Osteocyte (in vitro differentiated cells): ENCODE measurements around the gene HIPK1. TPM values are rescaled to one million over a fixed set of nuclear protein-coding genes. Genes with fewer than 3 reads are reported as not detected.

Source experiments
- DNase-seq: peaks from one replicate; pipeline ENCODE4 v3.0.0; 2021; ENCODE audit warnings: mixed read lengths; ENCODE audit not compliant: unreplicated experiment; ENCODE audit errors: extremely low spot score
- H3K27ac Mint-ChIP-seq: one replicate; pipeline ENCODE4 v1.8.0; 2021; ENCODE audit warnings: mild to moderate bottlenecking, mixed read lengths; ENCODE audit not compliant: unreplicated experiment
- H3K27me3 Mint-ChIP-seq: one replicate; pipeline ENCODE4 v1.8.0; 2021; ENCODE audit warnings: mixed read lengths; ENCODE audit not compliant: unreplicated experiment
- H3K36me3 Mint-ChIP-seq: one replicate; pipeline ENCODE4 v1.8.0; 2021; ENCODE audit warnings: mixed read lengths; ENCODE audit not compliant: unreplicated experiment
- H3K4me1 Mint-ChIP-seq: one replicate; pipeline ENCODE4 v1.8.0; 2021; ENCODE audit warnings: mixed read lengths; ENCODE audit not compliant: unreplicated experiment
- H3K4me3 Mint-ChIP-seq: one replicate; pipeline ENCODE4 v1.8.0; 2021; ENCODE audit warnings: mild to moderate bottlenecking, moderate library complexity, mixed read lengths; ENCODE audit not compliant: unreplicated experiment
- H3K9me3 Mint-ChIP-seq: one replicate; pipeline ENCODE4 v1.8.0; 2021; ENCODE audit warnings: mixed read lengths; ENCODE audit not compliant: unreplicated experiment
- CTCF ChIP-seq: fragments of 200-600 bp; sonication (generic); IDR thresholded peaks from 2 replicates; pipeline ENCODE4 v1.5.0; 2021; ENCODE audit warnings: antibody characterized with exemption, mild to moderate bottlenecking, moderate library complexity
- total RNA-seq: library from RNA; stranded (reverse); gene quantifications from 2 replicates; pipeline ENCODE4 v1.2.1, GENCODE V29; 2021

HIPK1 gene
- total RNA-seq, 1 donor from 2014 or later = 62.5 TPM

GRCh38 chr1:113957984-113958383 lies 28.9 kb downstream of the HIPK1 start:
- DNase-seq = no peak
- no peaks in the 10 kb centered on the region for H3K27me3 Mint-ChIP-seq
- H3K27ac Mint-ChIP-seq = no peak overlapping the region
- TF ChIP-seq CTCF = no peak
- peaks cover 49% of the 10 kb centered on the region for H3K36me3 Mint-ChIP-seq
- H3K4me3 Mint-ChIP-seq = no peak overlapping the region
- no peaks in the 10 kb centered on the region for H3K9me3 Mint-ChIP-seq
- peaks cover 2% of the 10 kb centered on the region for H3K4me1 Mint-ChIP-seq

GRCh38 chr1:113958691-113959090 lies 29.6 kb downstream of the HIPK1 start:
- no peak for DNase-seq
- no peaks in the 10 kb centered on the region for H3K27me3 Mint-ChIP-seq
- no peaks in the 10 kb centered on the region for H3K9me3 Mint-ChIP-seq
- TF ChIP-seq CTCF = no peak
- H3K36me3 Mint-ChIP-seq = peaks cover 54% of the 10 kb centered on the region
- H3K4me3 Mint-ChIP-seq = no peak overlapping the region
- peaks cover 2% of the 10 kb centered on the region for H3K4me1 Mint-ChIP-seq
- H3K27ac Mint-ChIP-seq = no peak overlapping the region

- DNase-seq = no peak
- Mint-ChIP-seq H3K4me1 (peaks cover 7% of the 10 kb centered on the region), H3K27me3 (no peaks in the 10 kb centered on the region), H3K4me3 (no peak overlapping the region), H3K27ac (no peak overlapping the region), H3K36me3 (peaks cover 57% of the 10 kb centered on the region), H3K9me3 (no peaks in the 10 kb centered on the region)
- TF ChIP-seq CTCF = no peak
Observed at GRCh38 chr1:113963281-113963906, 34.3 kb downstream of the HIPK1 start.

GRCh38 chr1:113965703-113966412 lies 36.7 kb downstream of the HIPK1 start:
- no peak for TF ChIP-seq CTCF
- DNase-seq = no peak
- Mint-ChIP-seq H3K36me3 (peaks cover 64% of the 10 kb centered on the region), H3K27ac (peak overlapping the region; percentile 60), H3K27me3 (no peaks in the 10 kb centered on the region), H3K9me3 (no peaks in the 10 kb centered on the region), H3K4me3 (no peak overlapping the region), H3K4me1 (peaks cover 7% of the 10 kb centered on the region)

- no peaks in the 10 kb centered on the region for H3K27me3 Mint-ChIP-seq
- peaks cover 43% of the 10 kb centered on the region for H3K36me3 Mint-ChIP-seq
- H3K4me1 Mint-ChIP-seq = peaks cover 29% of the 10 kb centered on the region
- no peak overlapping the region for H3K27ac Mint-ChIP-seq
- no peak for TF ChIP-seq CTCF
- no peaks in the 10 kb centered on the region for H3K9me3 Mint-ChIP-seq
- peak; percentile 83 for DNase-seq
- H3K4me3 Mint-ChIP-seq = no peak overlapping the region
Observed at GRCh38 chr1:113972954-113973353, 43.8 kb downstream of the HIPK1 start.
